ENCODE measurements around the gene SHE. TPM values are rescaled to one million over a fixed set of nuclear protein-coding genes. Genes with fewer than 3 reads are reported as not detected.
"Not testable (repeated sequence)": the region's sequence is repeated elsewhere in the genome, so short reads cannot be mapped to it uniquely, and the experiment has no call there.

SHE gene
- total RNA-seq, 2 donors from 2014 or later, result 0.13 TPM; not detected in 1

DNA sequence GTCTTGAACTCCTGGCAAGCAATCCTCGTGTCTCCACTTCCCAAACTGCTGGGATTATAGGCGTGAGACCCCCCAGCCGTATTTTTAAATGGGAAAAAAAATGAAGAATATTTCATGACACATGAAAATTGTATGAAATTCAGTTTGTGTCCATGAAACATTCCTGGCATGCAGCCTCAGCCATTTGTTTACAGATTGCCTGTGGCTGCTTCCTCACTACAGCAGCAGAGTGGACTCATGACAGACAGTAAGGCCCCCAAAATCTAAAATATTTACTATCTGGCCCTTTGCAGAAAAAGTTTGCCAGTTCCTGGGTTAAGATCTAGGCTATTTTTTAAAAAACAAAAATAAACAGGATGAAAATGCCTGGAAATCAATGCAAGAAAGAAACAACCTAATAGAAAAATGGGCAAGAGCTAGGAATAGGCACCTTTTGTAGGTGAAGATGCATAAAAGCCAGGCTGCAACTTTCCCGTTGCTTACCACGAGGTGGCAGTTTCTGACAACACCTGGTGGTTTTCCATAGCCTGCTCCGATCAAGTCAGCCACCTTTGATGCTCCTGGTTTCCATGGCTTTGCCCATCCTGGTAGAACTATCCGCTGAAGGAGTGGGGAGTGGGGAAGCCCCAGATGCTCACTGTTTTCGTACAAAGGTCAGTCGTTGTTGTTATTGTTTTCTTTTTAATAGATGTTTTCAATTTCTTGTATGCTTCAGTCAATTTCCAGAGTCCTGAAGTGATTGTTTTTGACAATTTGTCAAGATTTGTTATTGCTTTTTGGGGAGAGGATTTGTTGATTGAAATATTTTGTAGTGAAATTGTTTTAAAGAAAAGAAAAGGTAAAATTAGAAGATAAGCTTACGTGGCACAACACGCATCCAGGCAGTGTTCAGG is 32.0 kb upstream of the SHE start:
- no peaks in the 10 kb centered on the region for H3K9me3 ChIP-seq (ENCODE audit: control insufficient read depth, low read length, poor library complexity, severe bottlenecking)
- Mint-ChIP-seq H3K4me1 (peaks cover 2% of the 10 kb centered on the region), H3K27me3 (peaks cover 32% of the 10 kb centered on the region), H3K4me3 (no peak overlapping the region), H3K36me3 (ENCODE audit: low read depth) (peaks cover 2% of the 10 kb centered on the region), H3K27ac (no peak overlapping the region)
- no peak for ATAC-seq
- no peak for DNase-seq

DNA sequence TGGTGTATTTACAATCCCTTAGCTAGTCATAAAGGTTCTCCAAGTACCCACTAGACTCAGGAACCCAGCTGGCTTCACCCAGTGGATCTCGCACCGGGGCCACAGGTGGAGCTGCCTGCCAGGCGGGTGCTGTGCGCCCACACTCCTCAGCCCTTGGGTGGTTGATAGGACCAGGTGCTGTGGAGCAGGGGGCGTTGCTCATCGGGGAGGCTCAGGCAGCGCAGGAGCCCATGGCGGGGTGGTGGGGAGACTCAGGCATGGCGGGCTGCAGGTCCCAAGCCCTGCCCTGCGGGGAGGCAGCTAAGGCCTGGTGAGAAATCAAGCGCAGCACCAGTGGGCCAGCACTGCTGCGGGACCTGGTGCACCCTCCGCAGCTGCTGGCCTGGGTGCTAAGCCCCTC is 29.7 kb upstream of the SHE start:
- H3K36me3 Mint-ChIP-seq (ENCODE audit: low read depth); ATAC-seq; DNase-seq; H3K4me1 Mint-ChIP-seq; H3K9me3 ChIP-seq (ENCODE audit: control insufficient read depth, low read length, poor library complexity, severe bottlenecking); H3K4me3 Mint-ChIP-seq; H3K27ac Mint-ChIP-seq: not testable (repeated sequence)
- H3K27me3 Mint-ChIP-seq, result peaks cover 20% of the 10 kb centered on the region

DNA sequence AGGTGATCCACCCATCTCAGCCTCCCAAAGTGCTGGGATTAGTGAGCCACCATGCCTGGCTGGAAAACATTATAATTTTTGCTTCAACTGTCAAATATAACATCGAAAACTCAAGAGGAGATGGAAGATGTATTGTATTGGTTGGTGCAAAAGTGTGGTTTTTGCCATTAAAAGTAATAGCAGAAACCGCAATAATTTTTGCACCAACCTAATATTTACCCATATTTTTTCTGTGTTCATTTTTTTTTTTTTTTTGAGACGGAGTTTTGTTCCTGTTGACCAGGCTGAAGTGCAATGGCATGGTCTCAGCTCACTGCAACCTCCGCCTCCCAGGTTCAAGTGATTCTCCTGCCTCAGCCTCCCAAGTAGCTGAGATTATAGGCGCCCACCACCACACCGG is 27.1 kb upstream of the SHE start:
- Mint-ChIP-seq H3K4me3 (no peak overlapping the region), H3K4me1 (peaks cover under 1% of the 10 kb centered on the region), H3K36me3 (ENCODE audit: low read depth) (no peaks in the 10 kb centered on the region), H3K27me3 (peaks cover 3% of the 10 kb centered on the region), H3K27ac (no peak overlapping the region)
- no peak for ATAC-seq
- DNase-seq, result no peak
- H3K9me3 ChIP-seq (ENCODE audit: control insufficient read depth, low read length, poor library complexity, severe bottlenecking), result no peaks in the 10 kb centered on the region

DNA sequence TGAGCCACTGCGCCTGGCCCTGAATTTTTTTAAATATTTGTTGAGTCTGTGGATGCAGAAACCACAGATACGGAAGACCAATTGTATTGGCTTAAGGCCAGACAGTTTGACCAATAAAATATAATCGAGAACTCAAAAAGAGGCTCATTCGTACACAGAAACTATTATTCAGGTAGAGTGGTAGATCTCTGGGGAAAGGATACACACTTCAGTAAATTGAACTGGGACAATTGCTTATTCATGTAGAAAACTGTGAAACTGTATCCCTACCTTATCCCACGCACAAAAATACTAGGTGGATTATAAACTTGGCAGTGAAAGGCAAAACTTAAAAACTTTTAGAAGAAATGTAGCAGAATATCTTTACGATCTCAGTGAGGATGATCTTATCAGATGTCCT is 25.0 kb upstream of the SHE start:
- Mint-ChIP-seq H3K27me3 (peaks cover 12% of the 10 kb centered on the region), H3K4me1 (no peaks in the 10 kb centered on the region), H3K4me3 (no peak overlapping the region), H3K36me3 (ENCODE audit: low read depth) (peaks cover 3% of the 10 kb centered on the region), H3K27ac (no peak overlapping the region)
- DNase-seq, result no peak
- no peaks in the 10 kb centered on the region for H3K9me3 ChIP-seq (ENCODE audit: control insufficient read depth, low read length, poor library complexity, severe bottlenecking)
- ATAC-seq, result no peak

DNA sequence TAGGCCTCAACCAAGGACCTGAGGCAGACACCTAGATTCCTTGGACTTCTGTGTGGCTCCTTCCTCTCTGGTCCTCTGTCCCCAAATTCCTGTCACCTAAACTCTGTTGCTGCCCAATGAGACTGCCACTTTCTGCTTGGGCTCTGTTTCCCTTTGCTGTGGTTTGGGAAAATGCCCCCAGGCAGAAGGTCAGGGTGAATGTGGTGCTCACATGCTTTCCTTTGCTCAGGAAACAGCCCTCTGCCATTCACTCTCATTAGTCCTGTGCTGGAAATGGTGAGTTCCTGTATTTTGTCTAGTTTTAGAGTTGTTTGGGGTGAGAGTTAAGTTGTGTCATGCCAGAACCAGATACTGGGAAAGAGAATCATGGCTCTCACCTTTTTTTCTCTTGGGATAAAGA is 22.7 kb upstream of the SHE start:
- no peak for ATAC-seq
- H3K4me3 Mint-ChIP-seq, result no peak overlapping the region
- no peaks in the 10 kb centered on the region for H3K9me3 ChIP-seq (ENCODE audit: control insufficient read depth, low read length, poor library complexity, severe bottlenecking)
- H3K27ac Mint-ChIP-seq, result no peak overlapping the region
- H3K36me3 Mint-ChIP-seq (ENCODE audit: low read depth), result peaks cover 3% of the 10 kb centered on the region
- H3K4me1 Mint-ChIP-seq, result no peaks in the 10 kb centered on the region
- H3K27me3 Mint-ChIP-seq, result peaks cover 23% of the 10 kb centered on the region
- no peak for DNase-seq

DNA sequence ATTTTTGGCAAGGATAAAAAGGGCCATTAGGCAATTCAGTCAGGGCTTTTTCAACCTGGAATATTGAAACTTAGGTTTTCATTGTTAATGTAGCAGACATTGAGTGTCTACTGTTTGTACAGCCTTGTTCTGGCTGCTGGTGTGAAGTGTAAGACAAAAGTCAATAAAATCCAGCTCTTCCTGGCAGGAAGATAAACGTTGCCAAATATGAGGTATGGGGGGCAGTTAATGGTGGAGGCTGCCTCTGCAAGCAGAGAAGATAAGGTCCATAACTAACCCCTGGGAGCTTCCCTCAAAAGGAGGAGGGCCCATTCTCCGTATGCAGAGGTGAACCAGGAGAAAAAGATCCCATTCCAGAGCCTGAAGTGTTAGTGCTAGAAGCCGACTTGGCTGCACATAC is 19.5 kb upstream of the SHE start:
- H3K4me3 Mint-ChIP-seq, result no peak overlapping the region
- H3K36me3 Mint-ChIP-seq (ENCODE audit: low read depth), result peaks cover 3% of the 10 kb centered on the region
- no peak overlapping the region for H3K27ac Mint-ChIP-seq
- no peak for DNase-seq
- H3K27me3 Mint-ChIP-seq, result peaks cover 38% of the 10 kb centered on the region
- H3K9me3 ChIP-seq (ENCODE audit: control insufficient read depth, low read length, poor library complexity, severe bottlenecking), result no peaks in the 10 kb centered on the region
- ATAC-seq, result no peak
- no peaks in the 10 kb centered on the region for H3K4me1 Mint-ChIP-seq

DNA sequence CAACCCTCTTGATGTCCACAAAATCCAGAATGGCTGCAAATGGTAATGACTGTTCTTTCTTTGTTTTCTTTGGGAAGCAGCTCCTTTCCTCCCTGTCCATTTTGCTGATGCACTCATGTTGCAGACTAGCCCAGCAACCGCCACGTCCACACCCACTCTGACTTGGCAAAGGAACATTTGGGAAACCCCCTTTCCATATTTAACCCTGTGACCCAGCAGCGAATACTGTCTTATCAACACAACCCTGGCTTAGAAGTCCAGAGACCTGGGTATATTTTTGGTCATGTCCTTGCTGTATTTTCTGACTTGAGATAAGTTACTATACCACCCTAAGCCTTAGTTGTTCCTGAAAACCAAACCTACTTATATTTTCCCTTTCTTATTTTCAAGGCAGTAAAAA is 18.1 kb upstream of the SHE start:
- Mint-ChIP-seq H3K4me1 (peaks cover 5% of the 10 kb centered on the region), H3K27me3 (peaks cover 52% of the 10 kb centered on the region), H3K4me3 (no peak overlapping the region), H3K27ac (no peak overlapping the region), H3K36me3 (ENCODE audit: low read depth) (peaks cover 9% of the 10 kb centered on the region)
- no peak for ATAC-seq
- no peaks in the 10 kb centered on the region for H3K9me3 ChIP-seq (ENCODE audit: control insufficient read depth, low read length, poor library complexity, severe bottlenecking)
- DNase-seq, result no peak

DNA sequence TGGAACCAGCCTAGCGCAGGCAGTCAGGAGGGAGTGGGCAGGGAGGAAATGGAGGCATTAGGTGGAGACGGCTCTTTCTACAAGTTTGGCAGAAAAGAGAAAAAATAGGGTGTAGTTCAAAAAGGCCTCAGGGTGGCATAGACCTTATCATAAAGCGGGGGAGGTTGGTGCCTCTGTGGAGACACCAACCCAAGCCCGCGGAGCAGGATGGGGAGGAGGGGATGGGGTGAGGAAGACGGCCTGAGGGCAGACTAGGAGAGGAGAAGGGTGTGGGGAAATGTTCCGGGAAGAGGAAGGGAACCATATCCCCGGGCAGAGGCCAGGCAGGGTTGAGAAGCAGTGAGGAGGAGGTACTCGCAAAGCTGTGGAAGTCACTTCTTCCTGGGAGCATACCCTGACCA is 17.4 kb upstream of the SHE start:
- H3K36me3 Mint-ChIP-seq (ENCODE audit: low read depth), result peaks cover 9% of the 10 kb centered on the region
- peaks cover 55% of the 10 kb centered on the region for H3K27me3 Mint-ChIP-seq
- ATAC-seq (no peak), DNase-seq (no peak)
- no peak overlapping the region for H3K4me3 Mint-ChIP-seq
- peak overlapping the region; percentile 34 for H3K27ac Mint-ChIP-seq
- peaks cover 5% of the 10 kb centered on the region for H3K4me1 Mint-ChIP-seq
- no peaks in the 10 kb centered on the region for H3K9me3 ChIP-seq (ENCODE audit: control insufficient read depth, low read length, poor library complexity, severe bottlenecking)

DNA sequence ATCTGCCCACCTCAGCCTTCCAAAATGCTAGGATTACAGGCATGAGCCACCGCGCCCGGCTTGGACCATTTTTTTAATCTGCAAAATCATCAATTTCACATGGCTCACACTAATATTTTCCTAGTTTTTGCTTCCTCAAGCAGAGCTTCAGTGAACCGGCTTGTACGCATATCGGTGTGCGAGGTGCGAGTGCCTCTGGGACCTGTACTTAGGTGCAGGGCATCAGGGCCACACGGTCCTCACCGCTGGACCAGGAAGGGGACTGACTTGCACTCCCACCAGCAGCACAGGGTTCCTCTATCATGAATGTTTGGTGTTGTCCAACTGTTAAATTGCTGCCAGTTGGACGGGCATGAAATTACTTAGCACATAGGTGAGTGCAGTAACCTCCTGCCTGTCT is 15.4 kb upstream of the SHE start:
- Mint-ChIP-seq H3K4me1 (peaks cover 7% of the 10 kb centered on the region), H3K36me3 (ENCODE audit: low read depth) (peaks cover 6% of the 10 kb centered on the region), H3K27ac (no peak overlapping the region), H3K27me3 (peaks cover 62% of the 10 kb centered on the region), H3K4me3 (no peak overlapping the region)
- ATAC-seq (no peak), DNase-seq (no peak)
- H3K9me3 ChIP-seq (ENCODE audit: control insufficient read depth, low read length, poor library complexity, severe bottlenecking), result no peaks in the 10 kb centered on the region

DNA sequence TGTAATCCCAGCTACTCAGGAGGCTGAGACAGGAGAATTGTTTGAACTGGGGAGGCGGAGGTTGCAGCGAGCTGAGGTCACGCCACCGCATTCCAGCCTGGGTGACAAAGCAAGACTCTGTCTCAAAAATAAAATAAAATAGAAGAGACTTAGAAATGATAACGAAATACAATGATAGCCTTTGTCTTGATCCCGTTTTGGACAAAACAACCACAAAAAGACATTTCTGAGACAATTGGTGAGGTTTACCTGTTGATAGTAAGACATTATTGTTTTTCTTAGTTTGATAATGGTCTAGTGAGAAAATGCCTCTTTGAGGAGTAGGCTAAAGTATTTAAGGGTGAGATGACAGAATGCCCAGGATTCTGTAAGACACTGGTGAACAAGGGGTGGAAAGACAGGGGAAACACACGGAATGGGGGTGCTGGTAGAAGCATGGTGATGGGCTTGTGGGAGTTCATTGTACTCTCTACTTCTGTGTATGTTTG is 11.9 kb upstream of the SHE start:
- ATAC-seq (no peak), DNase-seq (no peak)
- H3K27ac Mint-ChIP-seq, result no peak overlapping the region
- peaks cover 8% of the 10 kb centered on the region for H3K36me3 Mint-ChIP-seq (ENCODE audit: low read depth)
- peaks cover 56% of the 10 kb centered on the region for H3K27me3 Mint-ChIP-seq
- no peaks in the 10 kb centered on the region for H3K9me3 ChIP-seq (ENCODE audit: control insufficient read depth, low read length, poor library complexity, severe bottlenecking)
- no peak overlapping the region for H3K4me3 Mint-ChIP-seq
- H3K4me1 Mint-ChIP-seq, result peaks cover 7% of the 10 kb centered on the region

DNA sequence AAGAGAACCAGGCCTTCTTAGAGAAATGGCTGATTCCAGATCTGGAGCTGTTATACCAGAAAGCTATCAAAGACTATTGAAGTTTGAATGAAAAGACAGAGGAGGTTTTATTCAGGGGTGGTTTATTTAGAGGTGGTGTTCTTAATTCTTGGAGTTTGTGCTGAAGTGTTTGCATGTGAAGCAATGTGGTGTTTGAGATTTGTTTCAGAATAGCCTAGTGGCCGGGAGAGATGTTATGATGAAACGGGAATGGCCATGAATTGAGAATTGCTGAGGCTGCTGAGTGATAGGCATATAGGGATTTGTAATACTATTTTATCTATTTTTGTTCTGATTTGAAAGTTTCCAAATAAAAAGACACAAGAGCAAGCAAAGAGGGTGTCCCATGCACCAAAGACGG is 10.5 kb upstream of the SHE start:
- H3K9me3 ChIP-seq (ENCODE audit: control insufficient read depth, low read length, poor library complexity, severe bottlenecking), result no peaks in the 10 kb centered on the region
- peaks cover 7% of the 10 kb centered on the region for H3K4me1 Mint-ChIP-seq
- H3K27ac Mint-ChIP-seq, result no peak overlapping the region
- H3K4me3 Mint-ChIP-seq, result no peak overlapping the region
- H3K27me3 Mint-ChIP-seq, result peaks cover 64% of the 10 kb centered on the region
- ATAC-seq, result no peak
- H3K36me3 Mint-ChIP-seq (ENCODE audit: low read depth), result peaks cover 8% of the 10 kb centered on the region
- DNase-seq, result no peak

DNA sequence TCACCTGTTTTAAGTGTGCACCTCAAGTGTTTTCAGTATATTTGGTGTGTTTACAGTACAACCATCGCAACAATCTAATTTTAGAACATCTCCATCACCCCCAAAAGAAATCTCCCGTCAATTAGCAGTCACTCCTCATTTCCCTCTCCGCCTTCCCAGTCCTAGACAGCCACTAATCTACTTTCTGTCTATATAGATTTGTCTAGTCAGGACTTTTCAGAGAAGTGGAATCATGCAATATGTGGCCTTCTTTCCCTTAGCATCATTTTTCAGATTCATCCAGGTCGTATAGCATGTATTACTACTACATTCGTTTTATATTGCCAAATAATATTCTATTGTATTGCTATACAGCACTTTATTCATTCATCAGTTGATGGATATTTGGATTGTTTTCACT is 1.7 kb upstream of the SHE start:
- H3K36me3 Mint-ChIP-seq (ENCODE audit: low read depth), result peaks cover 12% of the 10 kb centered on the region
- H3K27ac Mint-ChIP-seq, result no peak overlapping the region
- H3K4me3 Mint-ChIP-seq, result peak overlapping the region; percentile 39
- H3K4me1 Mint-ChIP-seq, result peaks cover 5% of the 10 kb centered on the region
- H3K27me3 Mint-ChIP-seq, result peaks cover 64% of the 10 kb centered on the region
- ATAC-seq, result no peak
- H3K9me3 ChIP-seq (ENCODE audit: control insufficient read depth, low read length, poor library complexity, severe bottlenecking), result no peaks in the 10 kb centered on the region
- DNase-seq, result no peak

DNA sequence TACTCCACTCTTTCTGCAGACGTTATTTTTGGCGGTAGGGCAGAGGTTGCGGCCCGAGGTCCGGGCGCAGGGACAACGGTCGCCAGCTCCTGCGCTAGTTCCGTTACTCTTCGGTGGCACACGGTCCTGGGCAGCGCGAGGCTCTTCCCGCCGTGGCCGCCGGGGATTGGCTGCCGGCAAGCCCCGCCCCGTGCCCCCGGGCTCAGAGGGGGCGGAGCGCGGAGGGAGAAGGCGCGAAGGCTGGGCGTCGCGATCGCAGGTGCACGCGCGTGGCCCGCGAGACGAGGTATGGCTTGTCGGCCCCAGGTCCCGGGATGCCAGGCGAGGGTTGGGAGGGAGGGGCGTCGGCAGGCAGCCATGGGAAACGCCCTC is 518 bp upstream of the SHE start:
- peaks cover 55% of the 10 kb centered on the region for H3K27me3 Mint-ChIP-seq
- ATAC-seq (no peak), DNase-seq (no peak)
- peaks cover 12% of the 10 kb centered on the region for H3K36me3 Mint-ChIP-seq (ENCODE audit: low read depth)
- H3K9me3 ChIP-seq (ENCODE audit: control insufficient read depth, low read length, poor library complexity, severe bottlenecking), result no peaks in the 10 kb centered on the region
- H3K4me3 Mint-ChIP-seq, result peak overlapping the region; percentile 79
- H3K27ac Mint-ChIP-seq, result no peak overlapping the region
- H3K4me1 Mint-ChIP-seq, result peaks cover 5% of the 10 kb centered on the region
